Left ventricle myocardium inferior (tissue), 1 donor: Measurements from ENCODE around the gene COL15A1. TPM values are rescaled to one million over a fixed set of nuclear protein-coding genes. Genes with fewer than 3 reads are reported as not detected.

Experiments used
- DNase-seq: peaks from one replicate; pipeline ENCODE4 v3.0.0-alpha.2; 2020
- H3K27ac ChIP-seq: fragments of 200-600 bp; replicated peaks from 2 replicates; pipeline ENCODE4 v1.8.0; 2021
- H3K27me3 ChIP-seq: fragments of 200-600 bp; 2 replicates; pipeline ENCODE4 v1.8.0; 2021; ENCODE audit warnings: low read depth
- H3K36me3 ChIP-seq: fragments of 200-600 bp; 2 replicates; pipeline ENCODE4 v1.8.0; 2021
- H3K4me1 ChIP-seq: fragments of 200-600 bp; 2 replicates; pipeline ENCODE4 v1.8.0; 2021
- H3K4me3 ChIP-seq: fragments of 200-600 bp; 2 replicates; pipeline ENCODE4 v1.8.0; 2021; ENCODE audit warnings: mild to moderate bottlenecking, moderate library complexity
- H3K9me3 ChIP-seq: fragments of 200-600 bp; replicated peaks from 2 replicates; pipeline ENCODE4 v1.8.0; 2021
- intact Hi-C: fragments of 100-400 bp; cut with micrococcal nuclease; formaldehyde crosslinking; loops from one replicate; pipeline ENCODE4 v1.11.0; 2022
- total RNA-seq: library from RNA; stranded (reverse); fragmentation: NEBNext Ultra II Directional; extraction: Animal tissue kit (Norgen Biotek cat#: 25700); gene quantifications from one replicate; pipeline ENCODE4 v1.2.1, GENCODE V29; 2021
- TF ChIP-seq, protein P1 (sequence below): fragments of 200-600 bp; IDR thresholded peaks from 2 replicates; pipeline ENCODE4 v1.8.0; 2021; ENCODE audit warnings: antibody characterized with exemption, mild to moderate bottlenecking, borderline replicate concordance
- donor health status: DM: no; HTN: yes; CAD: no; lungs with severe emphysema.

COL15A1 gene
- total RNA-seq, 1 donor from 2014 or later = 45.4 TPM

DNA sequence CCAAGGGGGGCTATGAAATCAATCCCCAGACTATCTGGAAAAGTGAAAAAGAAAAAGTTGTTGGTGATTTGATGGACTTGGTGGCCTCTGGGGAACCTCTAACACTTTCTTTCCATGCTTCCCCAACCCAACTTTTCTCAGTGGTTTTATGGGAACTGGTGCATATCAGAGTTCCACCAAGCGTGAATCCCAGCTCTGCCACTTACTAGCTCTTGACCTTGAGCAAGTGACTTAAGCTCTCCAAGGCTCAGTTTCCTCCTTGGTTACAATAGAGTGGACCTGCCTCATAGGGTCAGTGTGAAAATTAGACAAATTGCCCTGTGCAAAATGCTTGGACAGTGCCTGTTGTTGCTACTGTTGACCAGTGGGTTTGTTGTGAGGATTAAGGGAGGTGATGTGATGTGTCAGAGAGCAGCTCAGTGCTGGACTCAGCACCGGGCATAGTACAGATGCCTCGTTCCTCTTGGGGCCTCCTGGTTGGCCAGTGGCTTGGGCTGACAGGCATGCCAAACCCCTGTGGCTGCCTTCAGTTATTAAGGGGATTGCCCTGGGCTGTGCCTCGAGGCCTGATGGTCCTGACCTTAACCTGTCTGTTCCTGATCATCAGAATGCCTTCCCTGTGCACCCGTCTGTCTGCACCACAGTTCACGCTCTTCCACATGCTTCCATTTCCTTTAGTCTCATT is 49.3 kb downstream of the COL15A1 start:
- peaks cover 14% of the 10 kb centered on the region for H3K36me3 ChIP-seq
- intact Hi-C loops = no loop called here
- no peak overlapping the region for H3K4me3 ChIP-seq
- DNase-seq = no peak
- H3K4me1 ChIP-seq = peaks cover 86% of the 10 kb centered on the region
- H3K27ac ChIP-seq = peak overlapping the region; percentile 90
- no peaks in the 10 kb centered on the region for H3K27me3 ChIP-seq
- no peaks in the 10 kb centered on the region for H3K9me3 ChIP-seq
- TF ChIP-seq, protein P1, sequence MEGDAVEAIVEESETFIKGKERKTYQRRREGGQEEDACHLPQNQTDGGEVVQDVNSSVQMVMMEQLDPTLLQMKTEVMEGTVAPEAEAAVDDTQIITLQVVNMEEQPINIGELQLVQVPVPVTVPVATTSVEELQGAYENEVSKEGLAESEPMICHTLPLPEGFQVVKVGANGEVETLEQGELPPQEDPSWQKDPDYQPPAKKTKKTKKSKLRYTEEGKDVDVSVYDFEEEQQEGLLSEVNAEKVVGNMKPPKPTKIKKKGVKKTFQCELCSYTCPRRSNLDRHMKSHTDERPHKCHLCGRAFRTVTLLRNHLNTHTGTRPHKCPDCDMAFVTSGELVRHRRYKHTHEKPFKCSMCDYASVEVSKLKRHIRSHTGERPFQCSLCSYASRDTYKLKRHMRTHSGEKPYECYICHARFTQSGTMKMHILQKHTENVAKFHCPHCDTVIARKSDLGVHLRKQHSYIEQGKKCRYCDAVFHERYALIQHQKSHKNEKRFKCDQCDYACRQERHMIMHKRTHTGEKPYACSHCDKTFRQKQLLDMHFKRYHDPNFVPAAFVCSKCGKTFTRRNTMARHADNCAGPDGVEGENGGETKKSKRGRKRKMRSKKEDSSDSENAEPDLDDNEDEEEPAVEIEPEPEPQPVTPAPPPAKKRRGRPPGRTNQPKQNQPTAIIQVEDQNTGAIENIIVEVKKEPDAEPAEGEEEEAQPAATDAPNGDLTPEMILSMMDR = no peak

DNA sequence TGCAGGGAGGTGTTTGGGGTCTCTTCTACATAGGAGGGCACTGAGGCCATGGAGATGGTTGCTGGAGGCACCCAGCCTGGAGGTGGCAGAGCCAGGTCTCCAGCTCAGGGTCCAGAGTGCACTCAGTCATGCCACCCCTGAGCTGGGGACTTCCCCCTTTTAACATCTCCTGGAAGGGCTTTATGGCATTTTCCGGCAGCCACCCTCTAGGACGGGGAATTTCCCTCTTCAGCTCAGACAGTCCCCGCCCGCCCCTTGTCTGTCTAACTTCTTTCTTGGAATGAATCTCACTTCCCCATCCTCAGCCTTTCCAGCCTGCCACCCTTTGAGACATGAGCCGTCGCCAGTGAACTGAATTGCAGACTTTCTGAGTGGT is 49.9 kb downstream of the COL15A1 start:
- no peak for DNase-seq
- no peaks in the 10 kb centered on the region for H3K27me3 ChIP-seq
- TF ChIP-seq, protein P1 = no peak
- H3K9me3 ChIP-seq = no peaks in the 10 kb centered on the region
- H3K27ac ChIP-seq = peak overlapping the region; percentile 90
- intact Hi-C loops = no loop called here
- H3K4me3 ChIP-seq = no peak overlapping the region
- H3K36me3 ChIP-seq = peaks cover 14% of the 10 kb centered on the region
- H3K4me1 ChIP-seq = peaks cover 86% of the 10 kb centered on the region

DNA sequence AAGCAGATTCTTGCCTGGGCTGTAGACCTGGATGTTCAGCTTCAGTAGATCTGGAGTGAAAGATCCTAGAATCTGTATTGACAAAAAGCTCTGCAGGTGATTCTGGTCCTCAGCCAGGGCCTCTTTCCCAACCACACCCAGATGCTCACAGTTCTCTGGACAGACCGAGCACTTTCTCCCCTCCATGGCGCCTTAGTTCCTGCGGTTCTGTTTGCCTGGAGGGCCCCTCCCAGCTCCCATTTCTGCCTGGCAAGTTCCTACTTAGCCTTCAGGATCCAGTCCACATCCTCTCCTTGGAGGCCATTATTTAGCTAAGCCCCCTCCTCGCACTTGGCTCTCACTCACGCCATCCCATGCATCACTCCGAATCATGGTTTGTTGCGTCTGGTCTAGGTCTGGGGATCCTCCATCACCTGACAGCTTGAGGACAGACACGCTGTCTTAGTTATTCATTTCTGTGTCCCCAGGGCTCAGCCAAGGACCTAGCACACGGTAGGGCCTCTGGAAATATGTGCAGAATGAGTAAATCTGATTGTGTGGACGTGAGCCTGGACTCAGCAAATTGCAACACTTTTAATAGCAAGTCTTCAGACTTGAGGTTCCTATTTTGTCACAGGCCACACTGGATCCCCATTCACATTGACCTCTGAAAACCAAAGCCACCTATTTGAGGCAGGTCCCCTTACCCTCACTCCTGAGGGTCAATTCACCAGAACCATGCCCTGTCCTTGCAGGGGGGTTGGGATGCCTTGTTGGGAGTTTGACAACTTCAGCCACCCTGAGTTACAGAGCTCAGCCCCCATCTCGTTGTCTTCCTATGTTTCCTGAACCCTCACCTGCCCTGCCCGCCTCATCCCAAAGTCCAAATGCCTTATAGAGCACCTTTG is 50.7 kb downstream of the COL15A1 start:
- Histone ChIP-seq H3K27ac (peak overlapping the region; percentile 90), H3K27me3 (no peaks in the 10 kb centered on the region), H3K4me1 (peaks cover 87% of the 10 kb centered on the region), H3K4me3 (no peak overlapping the region), H3K9me3 (no peaks in the 10 kb centered on the region), H3K36me3 (peaks cover 14% of the 10 kb centered on the region)
- TF ChIP-seq, protein P1 = no peak
- no peak for DNase-seq
- intact Hi-C loops = loop anchor here (5.0 kb wide), 1 partner anchor 132 kb away; no protein-coding TSS in a partner anchor

DNA sequence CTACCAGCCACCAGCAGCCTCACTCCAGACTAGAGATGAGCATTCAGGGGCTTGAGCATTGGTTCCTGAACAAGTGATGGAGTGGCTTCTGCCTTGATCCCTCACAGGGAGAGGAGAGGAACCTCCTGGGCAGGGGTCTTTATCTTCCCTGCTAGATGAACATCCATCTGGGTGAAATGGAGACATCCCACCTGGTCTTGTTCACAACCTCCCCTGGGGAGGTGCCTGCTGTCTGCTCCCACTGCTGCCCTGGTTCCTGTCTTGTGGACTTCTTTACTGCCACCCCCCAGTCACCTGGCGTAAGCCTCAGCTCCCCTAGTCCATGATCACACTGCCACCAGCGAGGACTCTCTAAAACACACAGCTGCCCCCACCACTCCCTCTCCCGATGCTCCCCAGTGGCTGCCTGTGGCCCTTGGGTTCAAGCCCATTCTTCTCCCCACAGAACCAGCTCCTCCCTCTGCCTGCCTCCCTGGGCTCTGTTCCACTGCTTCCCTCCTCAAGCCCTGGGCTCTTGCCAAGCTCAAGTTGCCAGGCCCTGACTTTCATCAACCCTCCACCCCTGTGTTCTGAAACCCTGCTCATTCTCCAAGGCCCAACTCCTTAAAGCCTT is 51.5 kb downstream of the COL15A1 start:
- Histone ChIP-seq H3K27ac (peak overlapping the region; percentile 90), H3K36me3 (peaks cover 14% of the 10 kb centered on the region), H3K9me3 (no peaks in the 10 kb centered on the region), H3K4me3 (no peak overlapping the region), H3K4me1 (peaks cover 87% of the 10 kb centered on the region), H3K27me3 (no peaks in the 10 kb centered on the region)
- DNase-seq = peak; percentile 77
- intact Hi-C loops = loop anchor here (5.0 kb wide), 1 partner anchor 133 kb away; no protein-coding TSS in a partner anchor
- TF ChIP-seq, protein P1 = no peak

DNA sequence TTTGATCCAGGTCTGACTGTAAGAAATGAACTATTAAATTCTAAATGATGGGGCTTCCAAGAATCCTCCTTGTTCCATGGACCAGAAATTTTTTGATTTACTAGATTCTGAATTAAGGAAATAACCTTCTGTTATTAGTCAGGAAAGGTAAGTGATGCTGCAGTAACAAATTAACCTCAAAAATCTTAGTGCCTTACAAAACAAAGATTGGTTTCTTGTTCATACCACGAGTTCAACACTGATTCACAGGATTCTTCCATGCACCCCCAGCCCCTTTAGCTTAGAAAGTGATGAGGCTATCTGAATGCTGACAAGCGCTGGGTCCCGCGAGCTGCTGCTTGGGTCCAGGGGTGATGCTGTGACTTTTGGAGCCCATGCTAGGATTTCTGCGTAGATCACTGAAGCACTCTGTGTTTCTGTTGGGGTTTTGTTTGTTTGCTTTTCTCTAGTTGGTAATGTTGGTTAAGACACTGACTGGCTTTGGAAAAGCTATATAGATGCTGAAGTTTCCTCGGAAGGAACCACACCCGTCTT is 52.3 kb downstream of the COL15A1 start:
- intact Hi-C loops = loop anchor here (5.0 kb wide), 1 partner anchor 134 kb away; no protein-coding TSS in a partner anchor
- Histone ChIP-seq H3K36me3 (peaks cover 15% of the 10 kb centered on the region), H3K27ac (peak overlapping the region; percentile 90), H3K4me1 (peaks cover 90% of the 10 kb centered on the region), H3K9me3 (no peaks in the 10 kb centered on the region), H3K4me3 (no peak overlapping the region), H3K27me3 (no peaks in the 10 kb centered on the region)
- TF ChIP-seq, protein P1 = no peak
- DNase-seq = no peak
